ENCODE results near the gene ATAT1.

The ATAT1 gene

DNA sequence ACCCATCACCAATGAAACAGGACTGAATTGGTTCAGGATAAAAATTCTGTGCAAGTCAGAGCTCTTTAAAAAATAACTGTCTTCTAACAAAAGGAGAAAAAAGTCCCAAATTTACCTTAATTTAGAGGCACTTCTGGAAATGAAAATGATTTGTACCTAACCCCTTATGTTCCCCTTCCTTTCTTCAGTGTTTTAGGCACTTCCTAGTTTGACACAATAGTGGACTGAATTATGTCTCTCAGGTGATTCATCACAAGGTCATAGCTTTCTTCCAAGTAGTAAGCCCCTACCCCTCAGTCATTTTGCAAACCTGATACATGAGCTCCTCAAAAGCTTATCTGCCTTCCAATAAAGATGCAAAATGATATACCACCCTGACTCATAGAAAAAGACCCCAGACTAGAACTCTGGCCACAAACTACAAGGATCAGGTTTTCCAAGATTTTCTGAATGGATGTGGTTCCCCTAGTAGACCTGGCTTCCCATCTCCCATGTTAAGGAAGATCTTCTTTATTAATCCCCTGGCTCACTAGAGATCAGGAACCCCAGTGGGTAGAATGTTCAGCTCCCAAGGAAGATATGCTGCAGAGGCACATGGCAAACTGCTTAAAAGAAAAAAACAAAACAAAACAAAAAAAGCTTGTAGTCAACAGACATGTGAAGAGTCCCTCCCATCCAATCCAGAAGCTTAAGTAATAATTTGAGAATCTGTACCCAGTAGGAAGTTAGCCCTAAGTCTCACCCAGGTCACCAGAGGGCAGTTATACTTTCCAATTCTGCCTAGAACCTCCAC lies 13.2 kb upstream of the ATAT1 start:
- no peak for DNase-seq

DNA sequence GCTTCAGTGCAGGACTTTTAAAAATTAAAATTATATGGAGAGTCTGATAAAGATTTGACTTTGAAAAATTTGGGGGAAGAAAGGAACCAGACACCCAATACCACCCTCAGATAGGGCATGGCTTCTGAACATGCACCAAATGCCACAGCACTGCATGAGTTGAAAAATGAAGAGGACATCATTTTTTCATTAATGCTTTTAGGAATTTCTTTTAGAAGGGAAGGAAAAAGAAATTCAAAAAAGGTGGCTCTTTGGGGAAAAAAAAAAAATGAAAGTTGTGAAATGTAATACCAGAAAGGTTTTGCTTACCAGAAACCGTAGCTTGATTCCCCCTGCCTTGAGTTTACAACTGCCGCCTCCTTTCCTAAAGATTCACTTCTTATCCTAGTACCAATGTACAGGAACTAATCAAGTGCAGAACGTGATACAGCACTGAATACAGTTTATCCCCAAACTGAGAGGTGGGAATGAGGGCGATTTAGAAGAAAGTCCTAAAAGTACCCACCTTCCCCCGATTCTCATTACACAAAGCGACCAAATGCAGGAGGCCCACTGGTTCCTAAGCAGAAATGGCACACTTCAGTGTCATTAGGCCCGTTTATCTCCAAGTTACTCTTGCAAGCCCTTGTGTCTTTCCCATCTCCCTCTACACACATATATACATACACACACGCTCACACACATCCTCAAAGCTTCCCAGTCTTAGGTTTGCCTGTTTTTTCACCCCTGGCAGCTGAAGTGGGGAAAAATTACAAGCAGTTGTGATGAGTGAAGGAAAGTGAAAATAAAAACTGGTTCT lies 12.4 kb upstream of the ATAT1 start:
- no peak for DNase-seq

DNA sequence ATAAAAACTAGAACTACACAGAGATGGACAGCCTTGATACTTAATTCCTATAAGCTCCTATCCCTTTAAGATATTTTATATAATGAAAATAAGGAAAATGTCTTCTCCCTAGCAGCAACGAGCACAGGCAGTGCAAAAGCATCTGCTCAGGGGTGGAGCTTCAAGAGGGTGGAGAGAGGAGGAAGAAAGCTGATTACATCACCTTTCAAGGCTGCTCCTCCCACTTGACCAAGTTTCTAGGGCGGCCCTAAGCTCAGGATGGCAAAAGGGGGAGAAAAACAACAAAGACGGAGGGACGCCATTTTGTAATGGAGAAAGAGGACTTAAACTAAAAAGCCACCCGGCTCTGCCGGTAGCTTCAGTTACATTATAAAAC lies 11.8 kb upstream of the ATAT1 start:
- peak; percentile 93 for DNase-seq

DNA sequence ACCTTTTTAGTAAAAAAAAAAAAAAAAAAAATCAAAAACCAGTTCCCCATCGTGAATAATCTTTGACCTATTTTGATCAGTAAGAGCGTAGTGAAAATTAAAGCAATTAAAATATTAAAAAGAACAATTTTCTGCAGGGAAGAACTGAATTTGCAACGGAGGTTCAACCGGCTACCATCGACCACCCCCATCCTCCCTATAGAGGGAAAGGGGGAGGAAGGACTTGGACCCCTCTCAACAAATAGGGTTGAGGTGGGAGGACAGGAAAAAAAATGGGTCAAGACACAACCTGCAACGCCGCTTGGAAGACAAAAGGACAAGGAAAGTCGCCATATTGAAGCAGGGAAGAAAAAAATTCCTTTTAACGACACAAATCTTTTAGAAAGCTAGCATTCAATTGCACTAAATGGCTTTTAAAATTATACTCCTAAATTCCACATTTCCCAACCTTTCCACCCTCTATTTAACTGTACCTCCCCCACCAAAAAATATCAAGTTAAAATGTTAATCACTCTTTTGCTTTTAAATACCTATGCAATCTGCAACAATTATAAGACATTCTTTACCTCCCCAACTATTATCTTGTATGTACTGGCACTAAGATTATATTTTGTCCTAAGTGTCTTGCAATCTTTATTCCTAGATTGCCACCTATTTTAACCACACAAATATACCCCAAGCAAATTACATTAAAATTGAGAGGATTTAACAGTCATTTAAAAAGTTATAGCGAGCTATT lies 11.3 kb upstream of the ATAT1 start:
- DNase-seq, result peak; percentile 52

DNA sequence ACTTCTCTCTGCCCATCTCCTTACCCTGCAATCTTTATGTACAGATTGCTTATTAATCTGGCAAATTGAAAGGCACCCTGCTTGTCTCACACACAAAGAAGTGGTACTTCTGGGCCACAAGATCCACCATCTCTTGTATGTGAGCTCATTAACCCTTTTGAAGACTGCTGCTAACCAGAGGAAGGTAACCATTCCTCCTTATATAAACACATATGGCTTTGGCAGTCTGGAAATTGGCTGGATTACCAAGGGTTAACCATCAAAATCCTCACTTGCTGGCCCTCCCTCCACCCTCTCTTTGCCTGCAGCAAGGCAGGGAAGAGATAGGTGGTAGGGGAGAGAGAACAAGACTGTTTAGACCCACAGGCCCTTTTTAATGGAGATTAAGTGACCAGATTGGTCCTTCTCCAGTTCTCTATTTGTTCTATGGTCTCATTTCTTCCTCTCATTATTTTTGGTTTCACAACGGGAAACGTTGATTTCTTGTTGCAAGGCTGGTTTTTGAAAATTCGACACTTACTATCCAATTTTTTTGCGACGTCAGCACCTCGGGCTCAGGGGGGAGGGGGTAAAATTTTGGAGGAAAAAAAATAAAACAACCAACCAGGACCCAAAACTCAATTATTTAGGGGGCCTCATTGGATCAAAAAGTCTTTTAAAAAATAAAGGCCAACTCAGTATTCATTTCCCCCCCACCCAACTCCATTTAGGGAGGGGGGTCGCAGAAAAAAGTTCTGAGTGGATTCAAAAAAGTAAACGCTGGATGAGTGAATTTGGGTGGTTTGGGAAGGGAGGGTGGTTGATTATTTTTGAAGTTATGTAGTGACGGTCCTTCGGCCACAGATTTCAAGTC lies 10.5 kb upstream of the ATAT1 start:
- DNase-seq, result peak; percentile 67

DNA sequence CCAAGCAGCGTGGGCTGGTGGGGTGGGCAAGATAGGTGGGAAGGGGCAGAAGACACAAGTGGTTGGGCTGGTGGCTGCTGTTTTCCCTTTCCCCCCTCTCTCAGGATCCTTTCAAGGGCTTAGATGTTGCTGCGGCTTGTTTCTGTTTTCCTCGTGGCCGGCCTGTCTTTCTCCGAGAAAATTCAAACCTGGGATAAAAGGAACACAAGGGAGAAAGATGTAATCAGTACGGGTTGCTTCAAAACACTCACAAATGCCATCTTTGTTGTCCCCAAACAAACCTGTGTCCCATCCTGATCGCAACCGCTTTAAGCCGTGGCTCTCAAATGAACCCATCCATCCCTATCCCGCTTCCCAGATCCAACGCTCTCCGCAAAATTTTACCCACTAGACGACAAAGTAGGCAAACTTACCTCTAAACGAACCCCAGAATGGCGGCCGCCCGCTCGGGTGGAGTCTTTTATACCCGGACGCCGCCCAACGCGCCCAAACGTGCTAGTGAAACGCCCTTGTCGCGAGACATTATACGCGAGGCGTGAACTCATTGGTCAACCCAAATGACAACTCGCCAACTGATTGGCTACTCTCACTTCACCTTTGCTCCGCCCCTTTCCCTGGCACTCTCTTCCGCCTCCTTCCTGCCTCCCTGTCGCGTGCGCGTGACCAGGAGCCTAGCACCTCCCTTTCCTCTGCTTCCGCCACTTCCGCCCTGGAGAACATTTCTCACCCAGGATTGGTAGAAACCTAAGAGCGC lies 9.7 kb upstream of the ATAT1 start, which contains the start of gene PPP1R10:
Gene PPP1R10, minus strand, starts transcription at position 433 of the 754 bp plus-strand sequence. CDS start 7,299 bp downstream, outside the sequence.
- peak; percentile 100 for DNase-seq

DNA sequence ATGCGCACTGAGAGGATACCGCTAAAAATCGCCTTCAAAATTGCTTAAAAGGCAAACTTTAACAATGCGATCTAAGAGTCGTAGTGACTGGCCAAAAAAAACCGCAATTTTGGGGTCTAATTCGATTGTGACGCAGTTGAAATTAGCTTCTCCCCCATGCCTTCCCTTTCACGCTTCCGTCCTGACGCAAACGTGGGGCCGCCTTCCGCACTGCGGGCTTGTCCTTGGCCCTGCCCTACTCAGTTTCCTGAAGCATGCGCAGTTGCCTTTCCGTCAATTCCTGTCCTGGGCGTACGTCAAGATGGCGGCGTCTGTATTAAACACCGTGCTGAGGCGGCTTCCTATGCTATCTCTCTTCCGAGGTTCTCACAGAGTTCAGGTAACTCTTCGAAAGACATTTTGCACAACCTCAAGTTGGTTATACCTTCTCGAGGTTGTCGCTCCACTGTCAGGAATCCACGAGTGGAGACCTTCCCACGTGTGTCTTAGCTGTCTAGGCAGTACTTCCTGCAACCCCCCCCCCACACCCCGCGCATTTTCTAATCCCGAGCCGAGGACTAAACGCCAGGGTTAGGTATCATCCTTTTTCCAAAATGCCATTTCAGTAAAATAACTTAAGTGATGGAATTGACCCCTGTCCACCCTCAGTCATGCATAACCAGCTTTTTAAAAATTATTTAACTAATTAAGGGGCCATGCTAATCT lies 9.0 kb upstream of the ATAT1 start, which contains the start of gene MRPS18B:
Gene MRPS18B, plus strand, starts transcription at position 276 of the 705 bp plus-strand sequence. Its CDS starts 26 bp downstream, at position 302.
- DNase-seq, result peak; percentile 99

DNA sequence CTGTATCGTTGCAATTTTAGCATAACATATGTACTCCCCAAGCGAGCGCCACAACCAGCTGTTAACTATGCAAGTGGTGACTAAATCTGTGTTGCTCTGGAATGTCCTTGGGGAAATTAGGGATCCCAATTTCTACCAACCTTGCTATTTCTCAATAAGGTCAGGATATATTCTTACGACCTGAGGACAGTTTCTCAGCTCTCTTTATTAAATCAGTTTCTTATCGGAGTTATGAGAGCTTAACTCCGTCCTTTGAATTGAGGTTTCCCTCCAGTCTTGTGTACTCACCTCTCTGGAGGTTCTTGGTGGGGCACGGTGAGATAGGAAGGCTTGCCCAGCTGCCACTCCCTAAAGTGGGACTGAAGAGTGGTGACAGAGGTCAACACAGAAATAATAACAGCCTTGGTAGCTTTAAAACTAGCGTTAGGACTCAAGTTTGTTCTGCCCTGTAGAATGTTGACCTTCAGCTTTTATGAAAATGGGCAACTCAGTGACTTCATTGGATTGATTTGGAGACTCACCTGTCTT lies 8.3 kb upstream of the ATAT1 start:
- DNase-seq, result no peak

DNA sequence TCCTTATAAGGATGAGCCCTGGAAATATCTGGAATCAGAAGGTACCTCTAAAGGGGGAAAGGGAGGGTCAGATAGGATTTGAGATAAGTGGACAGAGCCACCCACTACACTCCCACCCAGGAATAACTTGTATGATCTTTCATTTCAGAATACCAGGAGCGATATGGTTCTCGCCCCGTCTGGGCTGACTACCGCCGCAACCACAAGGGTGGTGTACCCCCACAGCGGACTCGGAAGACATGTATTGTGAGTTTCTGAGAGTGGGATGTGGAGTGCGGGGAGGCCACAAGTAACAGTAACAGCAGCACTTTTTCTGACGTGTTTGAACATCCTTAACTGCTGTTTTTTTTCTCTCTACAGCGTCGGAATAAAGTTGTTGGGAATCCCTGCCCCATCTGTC lies 7.1 kb upstream of the ATAT1 start:
- no peak for DNase-seq

DNA sequence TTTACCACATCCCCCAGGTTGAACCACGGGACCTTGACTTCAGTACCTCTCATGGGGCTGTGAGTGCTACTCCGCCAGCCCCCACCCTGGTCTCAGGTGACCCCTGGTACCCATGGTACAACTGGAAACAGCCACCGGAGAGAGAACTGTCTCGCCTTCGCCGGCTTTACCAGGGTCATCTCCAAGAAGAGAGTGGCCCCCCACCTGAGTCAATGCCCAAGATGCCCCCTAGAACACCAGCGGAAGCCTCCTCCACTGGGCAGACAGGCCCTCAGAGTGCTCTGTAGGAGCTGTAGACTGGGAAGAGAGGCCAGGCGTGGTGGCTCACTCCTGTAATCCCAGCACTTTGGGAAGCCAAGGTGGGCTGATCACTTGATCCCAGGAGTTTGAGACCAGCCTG lies 1.2 kb upstream of the ATAT1 start:
- no peak for DNase-seq

DNA sequence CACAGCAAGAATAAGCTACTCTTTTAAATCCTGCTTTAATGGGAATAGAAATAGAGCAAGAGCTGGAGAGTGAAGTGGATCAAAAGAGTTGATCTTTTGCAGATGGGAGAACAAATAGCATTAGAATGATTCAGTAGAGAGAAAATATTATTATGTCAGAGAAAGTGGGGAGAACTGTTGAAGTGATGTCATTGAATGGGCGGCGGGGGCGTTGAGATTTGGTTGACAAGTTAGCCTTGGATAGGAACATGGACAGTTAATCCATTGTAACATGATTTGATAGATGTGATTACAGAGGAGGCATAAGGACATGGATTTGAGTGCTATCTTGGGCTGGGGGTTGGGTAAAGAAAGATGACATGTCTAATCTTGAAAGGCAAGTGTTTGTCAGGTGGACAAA lies 9.2 kb downstream of the ATAT1 start:
- DNase-seq, result no peak

DNA sequence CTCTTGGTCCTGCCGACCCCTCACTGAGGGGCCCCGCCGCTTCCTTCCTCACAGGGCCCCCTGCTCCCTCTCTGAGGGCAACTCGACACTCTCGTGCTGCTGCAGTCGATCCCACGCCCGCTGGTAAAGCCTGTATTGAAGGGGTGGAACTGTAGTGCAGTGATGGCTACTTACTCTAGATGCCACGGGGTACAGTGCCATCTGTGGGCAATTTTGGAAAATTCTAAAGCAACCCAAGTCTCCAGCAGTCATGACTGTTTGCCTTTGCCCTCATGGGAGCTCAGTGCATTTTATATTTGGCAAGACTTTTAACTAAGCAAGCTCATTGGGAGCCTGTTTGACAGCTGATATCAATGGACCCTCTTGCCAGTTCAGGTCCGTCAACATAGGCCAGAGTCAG lies 13.8 kb downstream of the ATAT1 start:
- DNase-seq, result no peak

DNA sequence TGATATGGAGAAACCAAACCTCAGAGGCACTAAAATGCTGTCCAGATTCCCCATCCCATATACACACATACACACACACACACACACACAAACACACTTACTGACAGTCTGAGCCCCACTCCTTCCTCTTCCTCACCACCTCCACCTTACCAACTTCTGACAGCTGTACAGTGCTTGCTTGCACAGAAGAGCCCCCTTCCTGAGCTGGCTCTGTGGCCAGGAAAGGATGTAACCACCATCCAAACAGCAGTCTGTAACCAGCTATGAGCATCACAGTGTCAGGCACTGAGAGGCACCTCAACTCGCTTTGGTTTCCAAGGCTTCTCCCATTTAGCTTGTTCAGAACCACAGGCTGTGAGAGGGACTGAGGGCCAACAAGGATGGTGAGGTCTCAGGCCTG lies 14.4 kb downstream of the ATAT1 start:
- DNase-seq, result no peak

DNA sequence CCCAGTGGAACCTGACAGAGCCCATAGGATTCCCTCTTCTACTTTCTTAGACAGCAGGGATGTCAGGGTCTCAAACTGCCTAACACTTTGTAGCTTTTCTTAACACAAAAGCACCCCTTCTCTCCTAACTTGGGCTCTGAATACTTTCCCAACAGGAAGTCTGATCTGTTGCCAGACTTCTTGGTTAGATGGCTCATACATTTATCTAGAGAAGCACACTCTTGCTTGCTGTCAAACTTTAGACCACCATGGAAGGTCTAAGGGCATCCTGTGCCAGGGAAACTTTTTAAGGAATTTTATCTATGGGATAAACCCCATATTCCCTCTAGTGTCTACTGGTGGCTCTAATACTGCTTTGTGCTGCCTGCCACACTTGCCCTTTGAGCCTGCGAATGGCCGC lies 17.0 kb downstream of the ATAT1 start:
- DNase-seq, result no peak

DNA sequence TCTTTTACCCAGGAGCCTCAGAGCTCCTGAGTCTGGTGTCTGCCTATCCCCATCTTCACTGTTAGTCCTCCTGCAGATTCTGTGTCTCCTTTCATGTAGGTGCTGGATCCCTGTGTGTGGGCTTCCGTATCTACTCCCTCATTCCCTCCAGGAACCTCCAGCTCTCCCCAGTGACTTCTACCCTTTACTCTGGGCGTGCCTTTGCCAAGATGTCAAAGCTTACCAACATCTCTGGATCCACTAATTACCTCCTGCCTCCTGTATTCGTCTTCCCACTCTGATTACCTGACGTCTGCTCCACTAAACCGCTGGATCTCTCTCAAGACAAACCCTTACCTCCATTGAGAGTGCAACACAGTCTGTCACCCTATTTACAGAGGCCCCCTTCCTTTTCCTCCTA lies 18.1 kb downstream of the ATAT1 start:
- DNase-seq, result no peak

DNA sequence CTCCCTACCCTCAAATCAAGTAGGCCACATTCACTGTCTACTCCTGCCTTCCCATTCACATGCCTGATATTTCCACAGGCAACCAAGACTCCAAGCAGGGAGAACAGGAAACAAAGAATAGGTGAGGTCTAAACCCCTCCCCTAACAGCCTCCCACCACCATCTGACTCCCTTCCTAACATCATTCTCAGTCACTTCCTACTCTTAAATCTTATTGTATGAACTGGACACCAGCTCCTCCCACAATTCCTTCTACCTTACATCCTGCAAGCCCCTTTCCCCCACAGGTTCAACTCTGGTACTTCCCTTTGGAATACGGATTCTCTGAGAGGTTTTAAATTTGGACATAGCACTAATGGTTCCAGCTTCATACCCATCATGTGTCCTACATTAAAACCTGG lies 19.3 kb downstream of the ATAT1 start:
- DNase-seq, result no peak

DNA sequence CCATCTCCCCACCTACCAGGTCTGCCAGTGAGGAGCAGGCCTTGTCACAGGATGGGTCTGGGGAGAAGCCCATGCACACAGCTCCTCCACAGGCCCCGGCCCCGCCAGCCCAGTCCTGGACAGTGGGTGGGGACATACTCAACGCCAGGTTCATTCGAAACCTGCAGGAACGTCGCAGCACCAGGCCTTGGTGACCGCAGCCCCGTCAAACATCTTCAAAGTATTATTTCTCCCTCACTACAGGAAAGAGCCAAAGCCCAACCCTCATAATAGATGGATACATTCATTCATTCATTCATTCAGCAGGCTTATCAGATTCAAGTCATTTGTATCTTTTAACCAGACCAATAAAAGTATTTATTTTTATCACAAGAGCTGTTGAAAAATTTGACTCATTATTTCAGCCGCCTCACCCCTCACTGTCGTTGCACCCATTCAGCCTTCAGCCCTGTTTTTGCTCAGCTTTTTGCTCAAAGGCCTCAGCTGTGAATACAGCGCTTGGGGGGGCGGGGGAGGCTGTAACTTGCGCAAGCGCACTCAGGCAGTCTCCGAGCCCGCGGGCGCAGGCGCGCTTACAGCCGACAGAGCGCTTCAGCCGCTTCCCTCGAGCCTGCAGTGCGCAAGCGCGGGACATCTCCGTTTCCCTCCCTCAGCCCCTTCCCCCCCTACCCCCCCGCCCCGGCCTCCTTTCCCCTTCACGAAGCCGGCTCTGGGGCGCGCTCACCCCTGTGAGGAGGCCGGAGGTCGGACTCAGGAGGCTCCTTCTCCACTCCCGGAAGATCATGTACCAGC lies 20.0 kb downstream of the ATAT1 start, which contains the start of gene C6orf136:
Gene C6orf136, plus strand, starts transcription at position 684 of the 792 bp plus-strand sequence. Its CDS starts 99 bp downstream, at position 783.
- DNase-seq, result peak; percentile 91

DNA sequence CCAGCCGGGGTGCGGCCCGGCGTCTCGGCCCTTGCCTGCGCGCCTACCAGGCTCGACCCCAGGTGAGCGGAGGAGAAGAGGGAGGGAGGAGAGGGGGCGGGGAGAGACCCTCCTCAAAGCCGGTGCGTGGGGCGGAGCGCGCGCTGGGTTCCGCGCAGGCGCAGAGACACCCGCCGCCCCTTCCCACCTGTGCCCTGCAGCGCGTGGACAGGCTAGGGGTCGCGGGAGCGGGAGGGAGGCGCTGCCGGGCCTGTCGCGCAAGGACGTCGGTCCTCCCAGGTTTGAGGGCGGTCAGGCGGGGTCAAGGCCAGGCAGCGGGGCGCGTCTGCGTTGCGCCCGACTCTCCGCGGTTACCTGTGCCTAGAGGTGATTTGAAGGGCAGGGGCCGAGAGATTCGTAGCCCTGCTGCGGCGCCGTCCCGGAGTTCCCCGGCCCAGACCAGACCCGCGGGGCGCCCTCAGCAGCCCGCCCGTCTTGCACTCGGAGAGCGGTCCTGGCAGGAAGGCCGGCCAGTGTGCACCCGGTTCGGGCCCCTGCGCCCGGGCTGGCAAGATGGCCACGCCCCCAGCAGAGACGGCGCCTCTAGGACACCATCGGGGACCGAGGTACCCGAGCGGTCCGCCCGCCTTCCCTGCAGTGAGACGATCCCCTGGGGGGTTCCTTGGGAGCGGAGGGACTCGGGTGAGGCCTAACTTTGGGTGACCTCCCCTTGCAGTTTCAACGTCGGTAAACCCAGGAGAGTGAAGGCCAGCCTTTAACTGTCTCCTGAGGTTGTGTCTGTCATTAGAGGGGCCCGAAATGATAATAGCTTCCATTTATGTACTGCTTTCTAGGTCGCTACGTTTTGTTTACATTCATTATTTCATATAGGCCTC lies 20.8 kb downstream of the ATAT1 start:
- no peak for DNase-seq

DNA sequence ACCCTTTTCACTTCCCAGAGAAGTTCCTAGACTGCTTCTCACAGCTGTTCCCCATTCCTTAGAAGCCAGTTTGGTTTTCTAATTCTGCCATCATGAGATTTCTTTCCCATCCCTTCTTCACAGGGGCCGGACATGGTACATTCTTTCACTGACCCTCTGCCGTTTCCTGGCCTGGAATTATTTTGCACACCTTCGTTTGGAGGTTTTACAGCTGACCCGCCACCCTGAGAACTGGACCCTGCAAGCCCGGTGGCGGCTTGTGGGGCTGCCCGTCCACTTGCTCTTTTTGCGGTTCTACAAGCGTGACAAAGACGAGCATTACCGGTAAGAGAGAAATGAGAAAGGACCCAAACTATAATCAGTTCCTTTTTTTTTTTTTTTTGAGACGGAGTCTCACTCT lies 24.5 kb downstream of the ATAT1 start:
- no peak for DNase-seq

All from central memory CD4-positive, alpha-beta T cell (primary cell).